ENCODE results near the gene TTLL3.

DNA sequence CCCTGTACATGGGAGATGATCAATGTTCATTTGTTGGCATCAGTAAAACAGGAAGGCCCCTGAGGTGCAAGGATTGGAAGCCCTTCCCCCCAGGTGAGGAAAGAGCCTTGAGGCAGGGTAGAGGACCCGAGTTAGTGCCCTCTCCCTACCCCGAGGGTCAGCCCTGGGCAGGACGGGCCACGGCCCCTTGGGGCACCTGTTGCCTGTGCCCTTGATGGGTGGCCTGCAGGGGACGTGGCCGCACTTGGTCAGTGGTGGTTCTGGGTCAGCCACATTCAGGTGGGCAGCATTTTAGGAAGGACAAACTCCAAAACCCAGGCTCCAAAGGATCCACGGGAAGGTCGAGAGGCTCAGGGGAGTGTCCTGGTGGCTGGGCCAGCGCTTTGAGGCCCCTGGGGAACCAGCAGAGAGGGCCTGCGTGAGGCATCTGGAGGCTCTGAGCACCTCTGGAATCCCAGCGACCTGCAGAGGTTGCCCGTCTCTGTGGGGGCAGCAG, 49.5 kb downstream of the TTLL3 start:
- TF ChIP-seq, protein P1, sequence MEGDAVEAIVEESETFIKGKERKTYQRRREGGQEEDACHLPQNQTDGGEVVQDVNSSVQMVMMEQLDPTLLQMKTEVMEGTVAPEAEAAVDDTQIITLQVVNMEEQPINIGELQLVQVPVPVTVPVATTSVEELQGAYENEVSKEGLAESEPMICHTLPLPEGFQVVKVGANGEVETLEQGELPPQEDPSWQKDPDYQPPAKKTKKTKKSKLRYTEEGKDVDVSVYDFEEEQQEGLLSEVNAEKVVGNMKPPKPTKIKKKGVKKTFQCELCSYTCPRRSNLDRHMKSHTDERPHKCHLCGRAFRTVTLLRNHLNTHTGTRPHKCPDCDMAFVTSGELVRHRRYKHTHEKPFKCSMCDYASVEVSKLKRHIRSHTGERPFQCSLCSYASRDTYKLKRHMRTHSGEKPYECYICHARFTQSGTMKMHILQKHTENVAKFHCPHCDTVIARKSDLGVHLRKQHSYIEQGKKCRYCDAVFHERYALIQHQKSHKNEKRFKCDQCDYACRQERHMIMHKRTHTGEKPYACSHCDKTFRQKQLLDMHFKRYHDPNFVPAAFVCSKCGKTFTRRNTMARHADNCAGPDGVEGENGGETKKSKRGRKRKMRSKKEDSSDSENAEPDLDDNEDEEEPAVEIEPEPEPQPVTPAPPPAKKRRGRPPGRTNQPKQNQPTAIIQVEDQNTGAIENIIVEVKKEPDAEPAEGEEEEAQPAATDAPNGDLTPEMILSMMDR (IDR thresholded peaks at IDR 0.05): no peak
- no peak for TF ChIP-seq POLR2A (IDR thresholded peaks at IDR 0.05)

Data from body of pancreas (tissue), 4 donors.